Testis (tissue), 3 donors: ENCODE data around the gene LAMP1. TPM values are rescaled to one million over a fixed set of nuclear protein-coding genes. Genes with fewer than 3 reads are reported as not detected.

Experiments
- DNase-seq: peaks from one replicate; pipeline ENCODE4 v3.0.0-alpha.2; 2019
- H3K27ac ChIP-seq, 2 donors: fragments of 200-600 bp; sonication (generic); one replicate each; pipeline ENCODE4 v1.5.1; 2019
- H3K27me3 ChIP-seq: fragments of 200-600 bp; sonication (generic); one replicate; pipeline ENCODE4 v1.5.1; 2019
- H3K36me3 ChIP-seq: fragments of 200-600 bp; sonication (generic); one replicate; pipeline ENCODE4 v1.5.1; 2017; ENCODE audit warnings: low read depth; ENCODE audit errors: missing control alignments
- H3K4me1 ChIP-seq: fragments of 200-600 bp; sonication (generic); one replicate; pipeline ENCODE4 v1.5.1; 2019
- H3K4me3 ChIP-seq, 2 donors: fragments of 200-600 bp; sonication (generic); one replicate each; pipeline ENCODE4 v1.5.1; 2017 to 2019
- H3K9me3 ChIP-seq: fragments of 200-600 bp; sonication (generic); one replicate; pipeline ENCODE4 v1.5.1; 2017
- CTCF ChIP-seq, 3 experiments: fragments of 450-650 bp in 2 of 3; fragments of 200-600 bp in 1 of 3; sonication (generic) in 1 of 3; IDR thresholded peaks; one replicate each; pipeline ENCODE4 v1.5.1; 2016 to 2019; ENCODE audit warnings: antibody characterized with exemption in 3 of 3, mild to moderate bottlenecking in 2 of 3, moderate library complexity in 1 of 3
- POLR2A ChIP-seq: fragments of 450-650 bp; IDR thresholded peaks from one replicate; pipeline ENCODE4 v1.6.1; 2017; ENCODE audit warnings: antibody characterized with exemption, mild to moderate bottlenecking, moderate library complexity
- WGBS, 2 donors: methylation state at CpG; one replicate each; pipeline ENCODE4 v1.1.5; 2018; 5-methylcytosine and 5-hydroxymethylcytosine counted together
- intact Hi-C: fragments of 100-400 bp; cut with DNase I; formaldehyde crosslinking; loops from one replicate; pipeline ENCODE4 v1.15.1; 2023; ENCODE audit warnings: low total_unique reads
- polyA plus RNA-seq: library from polyadenylated mRNA; stranded (reverse); fragments of 350-450 nt; fragmentation: Illumina TruSeq; extraction: RNeasy Lipid Tissue Mini Kit (QIAGEN cat#74804); gene quantifications from one replicate; pipeline ENCODE4 v1.2.3, GENCODE V29; 2014; ENCODE audit warnings: low read depth, low replicate concordance; ENCODE audit not compliant: insufficient read depth
- total RNA-seq, 2 donors: library from RNA; depleted of rRNA; stranded (reverse); fragments of >200 nt; gene quantifications; one replicate each; pipeline ENCODE4 v1.2.3, GENCODE V29; 2016

Gene LAMP1
- total and polyA plus RNA-seq, 3 donors from 2014 or later: 177 to 254 (median 231) TPM

- no peaks in the 10 kb centered on the region for H3K9me3 ChIP-seq
- H3K4me3 ChIP-seq: no peak overlapping the region
- H3K4me1 ChIP-seq: no peaks in the 10 kb centered on the region
- H3K36me3 ChIP-seq: no peaks in the 10 kb centered on the region
- TF ChIP-seq CTCF (IDR thresholded peaks at IDR 0.05): no peak
- no peak for TF ChIP-seq POLR2A
- intact Hi-C loops: no loop called here
- 93 to 95% methylated on average over 7 of the region's 7 CpGs for WGBS, 2 donors
- H3K27me3 ChIP-seq: no peaks in the 10 kb centered on the region
- H3K27ac ChIP-seq: no peak overlapping the region
- no peak for DNase-seq
Measured at GRCh38 chr13:113323869-113324268, 26.8 kb downstream of the LAMP1 start.

- Histone ChIP-seq H3K4me3 (no peak overlapping the region), H3K4me1 (no peaks in the 10 kb centered on the region), H3K27ac (no peak overlapping the region), H3K27me3 (no peaks in the 10 kb centered on the region), H3K9me3 (no peaks in the 10 kb centered on the region), H3K36me3 (no peaks in the 10 kb centered on the region)
- WGBS, 2 donors: 81 to 86% methylated on average over 12 of the region's 12 CpGs
- DNase-seq: no peak
- intact Hi-C loops: no loop called here
- TF ChIP-seq POLR2A (no peak), CTCF (IDR thresholded peaks at IDR 0.05) (no peak)
Measured at GRCh38 chr13:113324398-113324797, 27.4 kb downstream of the LAMP1 start.

GRCh38 chr13:113325779-113326178 is 28.7 kb downstream of the LAMP1 start:
- no peak for DNase-seq
- Histone ChIP-seq H3K36me3 (no peaks in the 10 kb centered on the region), H3K4me3 (no peak overlapping the region), H3K27me3 (no peaks in the 10 kb centered on the region), H3K9me3 (no peaks in the 10 kb centered on the region), H3K4me1 (no peaks in the 10 kb centered on the region), H3K27ac (no peak overlapping the region)
- 61 to 71% methylated on average over 7 to 23 of the region's 23 CpGs for WGBS, 2 donors
- TF ChIP-seq POLR2A (no peak), CTCF (IDR thresholded peaks at IDR 0.05) (no peak)
- intact Hi-C loops: no loop called here

- Histone ChIP-seq H3K36me3 (no peaks in the 10 kb centered on the region), H3K27me3 (no peaks in the 10 kb centered on the region), H3K27ac (no peak overlapping the region), H3K4me1 (no peaks in the 10 kb centered on the region), H3K9me3 (no peaks in the 10 kb centered on the region), H3K4me3 (no peak overlapping the region)
- intact Hi-C loops: no loop called here
- WGBS, 2 donors: 88% methylated on average over 12 to 13 of the region's 13 CpGs
- no peak for DNase-seq
- TF ChIP-seq POLR2A (no peak), CTCF (IDR thresholded peaks at IDR 0.05) (no peak)
Measured at GRCh38 chr13:113327391-113327765, 30.3 kb downstream of the LAMP1 start.

- Histone ChIP-seq H3K27me3 (no peaks in the 10 kb centered on the region), H3K36me3 (no peaks in the 10 kb centered on the region), H3K4me1 (no peaks in the 10 kb centered on the region), H3K27ac (no peak overlapping the region), H3K9me3 (no peaks in the 10 kb centered on the region), H3K4me3 (no peak overlapping the region)
- TF ChIP-seq CTCF (IDR thresholded peaks at IDR 0.05): no peak
- no peak for TF ChIP-seq POLR2A
- 75 to 77% methylated on average over 20 of the region's 20 CpGs for WGBS, 2 donors
- DNase-seq: no peak
- intact Hi-C loops: no loop called here
Measured at GRCh38 chr13:113327766-113328471, 30.9 kb downstream of the LAMP1 start.
